Caco-2 (cell line): Measurements from ENCODE around the gene TNS3. TPM values are rescaled to one million over a fixed set of nuclear protein-coding genes. Genes with fewer than 3 reads are reported as not detected.
A peak's percentile ranks its signal among the peaks of the same experiment; 100 is the strongest.

Experiments
- BruUV-seq: library from RNA; stranded (reverse); fragments of 400-500 nt; replicated peaks from 2 replicates; lab custom pipeline; 2021; lab: Mats Ljungman, UMichigan
- CTCF ChIA-PET: fragments of 300-600 bp; sonication (Branson Sonifier 250); formaldehyde crosslinking; loops from one replicate; lab custom pipeline; 2022; ENCODE audit warnings: antibody characterized with exemption; lab: Charles Lee
- POLR2A ChIA-PET: fragments of 300-600 bp; sonication (Branson Sonifier 250); formaldehyde crosslinking; loops from one replicate; lab custom pipeline; 2022; ENCODE audit warnings: antibody characterized with exemption; lab: Charles Lee
- DNase-seq, 2 experiments: peaks; one replicate each; pipeline versions ENCODE4 v3.0.0 to v3.0.0-alpha.2; 2020 to 2022
- H3K27me3 ChIP-seq: replicated peaks from 2 replicates; pipeline ENCODE4 v1.6.0; 2011; ENCODE audit warnings: low read length; ENCODE audit not compliant: control insufficient read depth, insufficient read depth
- H3K36me3 ChIP-seq: 2 replicates; pipeline ENCODE4 v1.5.1; 2011; ENCODE audit warnings: low read length; ENCODE audit not compliant: control insufficient read depth, insufficient read depth
- H3K4me1 ChIP-seq: fragments of 250-450 bp; sonication (Bioruptor Pico); 2 replicates; pipeline ENCODE4 v1.5.1; 2020; ENCODE audit warnings: mild to moderate bottlenecking
- H3K4me3 ChIP-seq: 2 replicates; pipeline ENCODE4 v1.5.1; 2011; ENCODE audit warnings: low read depth, mild to moderate bottlenecking, control low read depth, low read length
- H3K9me3 ChIP-seq: fragments of 250-450 bp; sonication (Bioruptor Pico); 2 replicates; pipeline ENCODE4 v1.5.1; 2020; ENCODE audit warnings: mild to moderate bottlenecking, moderate library complexity
- H3K27ac Mint-ChIP-seq: one replicate; pipeline ENCODE4 v1.8.0; 2022; ENCODE audit warnings: mixed read lengths; ENCODE audit not compliant: unreplicated experiment
- H3K27me3 Mint-ChIP-seq: one replicate; pipeline ENCODE4 v1.8.0; 2022; ENCODE audit warnings: mixed read lengths; ENCODE audit not compliant: insufficient read depth, unreplicated experiment
- H3K36me3 Mint-ChIP-seq: one replicate; pipeline ENCODE4 v1.8.0; 2022; ENCODE audit warnings: mild to moderate bottlenecking, mixed read lengths; ENCODE audit not compliant: insufficient read depth, unreplicated experiment
- H3K4me1 Mint-ChIP-seq: one replicate; pipeline ENCODE4 v1.8.0; 2022; ENCODE audit warnings: low read depth, mixed read lengths; ENCODE audit not compliant: unreplicated experiment
- H3K4me3 Mint-ChIP-seq: one replicate; pipeline ENCODE4 v1.8.0; 2022; ENCODE audit warnings: mild to moderate bottlenecking, moderate library complexity, mixed read lengths; ENCODE audit not compliant: unreplicated experiment
- H3K9me3 Mint-ChIP-seq: one replicate; pipeline ENCODE4 v1.8.0; 2022; ENCODE audit warnings: mixed read lengths; ENCODE audit not compliant: unreplicated experiment
- CTCF ChIP-seq, 2 experiments: fragments of 200-600 bp in 1 of 2; IDR thresholded peaks; 1 replicate in 1 of 2; 2 replicates in 1 of 2; pipeline versions ENCODE4 v1.5.1 to v1.8.0; 2011 to 2022; ENCODE audit warnings: antibody characterized with exemption in 1 of 2, control low read depth in 1 of 2, inconsistent platforms in 1 of 2, low read depth in 1 of 2, low read length in 1 of 2, mild to moderate bottlenecking in 1 of 2, moderate library complexity in 1 of 2; ENCODE audit not compliant: insufficient read depth in 1 of 2, severe bottlenecking in 1 of 2, unreplicated experiment in 1 of 2
- intact Hi-C: fragments of 100-400 bp; cut with micrococcal nuclease; formaldehyde crosslinking; loops from one replicate; pipeline ENCODE4 v1.10.0; 2022; ENCODE audit not compliant: unreplicated experiment
- total RNA-seq: library from RNA; stranded (reverse); gene quantifications from 2 replicates; pipeline ENCODE4 v1.2.3, GENCODE V29; 2022

TNS3 gene
- total RNA-seq, 1 experiment from 2014 or later: 263 TPM

GRCh38 chr7:47374538-47374937 is 207.4 kb downstream of the TNS3 start:
- H3K9me3 ChIP-seq: no peaks in the 10 kb centered on the region
- no peak for TF ChIP-seq CTCF (IDR thresholded peaks at IDR 0.05; ENCODE audit: insufficient read depth in 1 of 2, low read depth in 1 of 2, low read length in 1 of 2, severe bottlenecking in 1 of 2, unreplicated experiment in 1 of 2)
- H3K27me3 Mint-ChIP-seq: no peaks in the 10 kb centered on the region
- no peak overlapping the region for H3K4me3 Mint-ChIP-seq
- no peak overlapping the region for H3K27ac Mint-ChIP-seq
- peaks cover under 1% of the 10 kb centered on the region; the same call in 1 of the 2 replicates for H3K4me1 ChIP-seq
- H3K36me3 Mint-ChIP-seq: peaks cover 96% of the 10 kb centered on the region
- no peaks in the 10 kb centered on the region for H3K27me3 ChIP-seq
- no TSS peak for BruUV-seq
- no peak for DNase-seq
- intact Hi-C loops: no loop called here
- peaks cover 5% of the 10 kb centered on the region for H3K36me3 ChIP-seq
- no peak overlapping the region for H3K4me3 ChIP-seq
- H3K9me3 Mint-ChIP-seq: no peaks in the 10 kb centered on the region
- peaks cover 14% of the 10 kb centered on the region for H3K4me1 Mint-ChIP-seq
- ChIA-PET POLR2A (no interaction called here), CTCF (no interaction called here)

- no peaks in the 10 kb centered on the region for H3K27me3 Mint-ChIP-seq
- TF ChIP-seq CTCF (IDR thresholded peaks at IDR 0.05; ENCODE audit: insufficient read depth in 1 of 2, low read depth in 1 of 2, low read length in 1 of 2, severe bottlenecking in 1 of 2, unreplicated experiment in 1 of 2): no peak
- no peaks in the 10 kb centered on the region for H3K9me3 ChIP-seq
- H3K9me3 Mint-ChIP-seq: no peaks in the 10 kb centered on the region
- peaks cover 5% of the 10 kb centered on the region for H3K36me3 ChIP-seq
- POLR2A ChIA-PET: no interaction called here
- intact Hi-C loops: no loop called here
- no peaks in the 10 kb centered on the region for H3K27me3 ChIP-seq
- H3K4me3 Mint-ChIP-seq: no peak overlapping the region
- CTCF ChIA-PET: no interaction called here
- peak overlapping the region; percentile 69 for H3K27ac Mint-ChIP-seq
- no peak for DNase-seq
- no TSS peak for BruUV-seq
- H3K4me1 Mint-ChIP-seq: peaks cover 14% of the 10 kb centered on the region
- peaks cover 98% of the 10 kb centered on the region for H3K36me3 Mint-ChIP-seq
- H3K4me3 ChIP-seq: no peak overlapping the region
- H3K4me1 ChIP-seq: no peaks in the 10 kb centered on the region
Observed at GRCh38 chr7:47373871-47374451, 207.9 kb downstream of the TNS3 start.

- Mint-ChIP-seq H3K36me3 (peaks cover 98% of the 10 kb centered on the region), H3K9me3 (no peaks in the 10 kb centered on the region), H3K27me3 (no peaks in the 10 kb centered on the region), H3K4me1 (peaks cover 14% of the 10 kb centered on the region), H3K27ac (no peak overlapping the region), H3K4me3 (no peak overlapping the region)
- ChIA-PET POLR2A (no interaction called here), CTCF (no interaction called here)
- Histone ChIP-seq H3K4me1 (no peaks in the 10 kb centered on the region), H3K36me3 (peaks cover 2% of the 10 kb centered on the region), H3K9me3 (no peaks in the 10 kb centered on the region), H3K4me3 (no peak overlapping the region), H3K27me3 (no peaks in the 10 kb centered on the region)
- DNase-seq: no peak
- BruUV-seq: no TSS peak
- TF ChIP-seq CTCF (IDR thresholded peaks at IDR 0.05; ENCODE audit: insufficient read depth in 1 of 2, low read depth in 1 of 2, low read length in 1 of 2, severe bottlenecking in 1 of 2, unreplicated experiment in 1 of 2): no peak
- intact Hi-C loops: no loop called here
Observed at GRCh38 chr7:47371733-47372368, 210.1 kb downstream of the TNS3 start.
